AG04449 (cell line): ENCODE measurements around the gene SH3PXD2A.

Source experiments
- CTCF ChIA-PET: fragments of 350-600 bp; formaldehyde crosslinking; extraction: SDS; loops from one replicate; lab custom pipeline; 2021; ENCODE audit warnings: antibody characterized with exemption; lab: Yijun Ruan, JAX
- POLR2A ChIA-PET: fragments of 400-600, 350-600 bp; formaldehyde crosslinking; extraction: SDS; loops from one replicate; lab custom pipeline; 2020; ENCODE audit warnings: antibody characterized with exemption, inconsistent platforms; lab: Yijun Ruan, JAX
- DNase-seq: peaks from one replicate; pipeline ENCODE4 v3.0.0-alpha.2; 2010; ENCODE audit warnings: low read depth, low spot score
- H3K4me3 ChIP-seq: 2 replicates; pipeline ENCODE4 v1.5.1; 2011; ENCODE audit warnings: low read depth, mild to moderate bottlenecking, control low read depth, low read length
- CTCF ChIP-seq: IDR thresholded peaks from one replicate; pipeline ENCODE4 v1.5.1; 2011; ENCODE audit warnings: mild to moderate bottlenecking, moderate library complexity, low read length, control low read depth, inconsistent platforms; ENCODE audit not compliant: insufficient read depth; ENCODE audit errors: missing control alignments

The SH3PXD2A gene

DNA sequence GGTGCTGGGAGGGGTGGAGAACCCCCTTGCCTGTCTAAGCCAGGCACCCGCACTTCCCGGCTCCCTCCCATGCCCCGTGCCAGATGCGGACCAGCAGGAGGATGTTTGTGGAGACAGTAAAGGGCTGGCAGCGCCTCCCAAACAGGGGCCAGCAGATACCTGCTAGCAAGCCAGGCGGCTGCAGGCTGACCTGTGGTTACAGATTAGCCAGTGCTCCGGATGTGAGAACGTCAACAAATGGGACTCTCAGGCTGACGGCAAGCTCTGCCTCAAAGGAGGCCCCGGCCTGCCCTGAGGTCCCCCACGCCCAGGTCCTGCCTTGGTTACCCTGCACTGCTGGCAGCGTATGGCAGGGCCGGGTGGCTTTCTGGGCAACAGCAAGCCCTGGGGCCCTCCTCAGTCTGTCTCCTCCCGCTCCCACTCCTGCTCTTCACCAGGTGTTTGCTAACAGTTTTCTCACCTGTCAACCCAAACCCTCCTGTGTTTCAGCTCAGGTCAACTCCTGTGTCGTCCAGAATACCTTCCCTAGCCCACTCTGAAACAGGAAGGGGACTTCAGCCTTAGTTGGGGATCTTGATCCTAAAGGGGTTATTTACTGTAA is 276.5 kb downstream of the SH3PXD2A start:
- no peak for DNase-seq
- no peak overlapping the region for H3K4me3 ChIP-seq
- CTCF ChIA-PET, result no interaction called here
- TF ChIP-seq CTCF, result no peak
- POLR2A ChIA-PET, result no interaction called here

DNA sequence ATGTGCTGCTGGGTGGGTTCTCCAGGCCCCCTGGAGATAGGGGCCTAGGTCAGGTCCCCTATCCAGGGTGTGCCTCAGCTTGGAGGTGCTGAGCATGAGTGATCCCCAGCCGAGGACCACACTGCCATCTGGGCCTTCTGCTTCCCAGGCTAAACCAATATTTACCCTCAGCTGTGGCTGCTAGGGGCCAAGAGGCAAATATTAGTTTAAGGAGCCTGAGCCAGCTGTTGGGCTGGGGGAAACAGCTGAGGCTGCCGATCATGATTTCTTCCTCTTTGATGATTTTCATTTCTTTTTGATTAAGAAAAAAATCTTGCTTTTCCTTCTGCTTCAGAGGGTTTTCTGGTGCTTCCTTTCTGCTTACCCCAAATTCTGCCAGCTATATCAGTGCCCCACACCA is 278.5 kb downstream of the SH3PXD2A start:
- H3K4me3 ChIP-seq, result no peak overlapping the region
- ChIA-PET CTCF (interaction anchor here (0.7 to 3.2 kb wide), 5 partner anchors 11 to 161 kb away, joined by 3 to 10 read pairs (median 5); no protein-coding TSS in a partner anchor), POLR2A (no interaction called here)
- TF ChIP-seq CTCF, result no peak
- DNase-seq, result no peak

GRCh38 chr10:103576076-103576471 is 279.3 kb downstream of the SH3PXD2A start:
- ChIA-PET POLR2A (no interaction called here), CTCF (interaction anchor here (0.7 to 3.2 kb wide), 5 partner anchors 11 to 23 kb away, joined by 3 to 10 read pairs (median 5); no protein-coding TSS in a partner anchor)
- no peak overlapping the region for H3K4me3 ChIP-seq
- no peak for TF ChIP-seq CTCF
- no peak for DNase-seq

DNA sequence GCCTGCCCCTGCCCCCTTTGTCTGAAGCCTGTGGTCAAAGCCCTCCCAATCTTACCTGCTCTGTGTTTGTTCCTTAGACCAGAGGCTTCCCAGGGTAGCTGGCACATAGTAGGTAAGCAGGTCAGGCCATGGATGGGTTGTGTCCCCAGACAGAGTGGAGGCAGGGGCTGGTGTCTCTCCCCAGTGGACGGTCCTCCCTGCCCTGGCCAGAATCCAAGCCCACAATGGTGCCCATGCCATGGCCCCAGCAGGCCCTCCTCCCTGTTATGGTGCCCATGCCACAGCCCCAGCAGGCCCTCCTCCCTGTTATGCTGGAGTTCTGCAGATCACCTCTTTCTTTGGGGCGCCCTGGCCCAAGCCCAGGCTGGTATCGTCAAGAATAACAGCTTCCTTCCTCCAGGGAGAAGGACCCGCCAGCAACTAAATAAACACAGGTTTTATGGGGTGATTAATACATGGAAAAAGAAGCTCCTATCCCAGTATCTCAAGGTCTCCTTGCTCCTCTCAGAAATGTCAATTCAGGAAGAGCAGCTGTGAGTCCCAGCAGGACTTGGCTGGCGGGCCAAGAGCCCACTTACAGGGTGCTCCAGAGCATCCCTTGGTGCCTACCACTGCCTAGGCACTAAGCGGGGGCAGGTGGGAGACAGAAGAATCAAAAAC is 279.8 kb downstream of the SH3PXD2A start:
- no peak overlapping the region for H3K4me3 ChIP-seq
- ChIA-PET POLR2A (no interaction called here), CTCF (interaction anchor here (0.7 to 3.2 kb wide), 4 partner anchors 10 to 23 kb away, joined by 3 to 10 read pairs (median 4); no protein-coding TSS in a partner anchor)
- DNase-seq, result no peak
- no peak for TF ChIP-seq CTCF

DNA sequence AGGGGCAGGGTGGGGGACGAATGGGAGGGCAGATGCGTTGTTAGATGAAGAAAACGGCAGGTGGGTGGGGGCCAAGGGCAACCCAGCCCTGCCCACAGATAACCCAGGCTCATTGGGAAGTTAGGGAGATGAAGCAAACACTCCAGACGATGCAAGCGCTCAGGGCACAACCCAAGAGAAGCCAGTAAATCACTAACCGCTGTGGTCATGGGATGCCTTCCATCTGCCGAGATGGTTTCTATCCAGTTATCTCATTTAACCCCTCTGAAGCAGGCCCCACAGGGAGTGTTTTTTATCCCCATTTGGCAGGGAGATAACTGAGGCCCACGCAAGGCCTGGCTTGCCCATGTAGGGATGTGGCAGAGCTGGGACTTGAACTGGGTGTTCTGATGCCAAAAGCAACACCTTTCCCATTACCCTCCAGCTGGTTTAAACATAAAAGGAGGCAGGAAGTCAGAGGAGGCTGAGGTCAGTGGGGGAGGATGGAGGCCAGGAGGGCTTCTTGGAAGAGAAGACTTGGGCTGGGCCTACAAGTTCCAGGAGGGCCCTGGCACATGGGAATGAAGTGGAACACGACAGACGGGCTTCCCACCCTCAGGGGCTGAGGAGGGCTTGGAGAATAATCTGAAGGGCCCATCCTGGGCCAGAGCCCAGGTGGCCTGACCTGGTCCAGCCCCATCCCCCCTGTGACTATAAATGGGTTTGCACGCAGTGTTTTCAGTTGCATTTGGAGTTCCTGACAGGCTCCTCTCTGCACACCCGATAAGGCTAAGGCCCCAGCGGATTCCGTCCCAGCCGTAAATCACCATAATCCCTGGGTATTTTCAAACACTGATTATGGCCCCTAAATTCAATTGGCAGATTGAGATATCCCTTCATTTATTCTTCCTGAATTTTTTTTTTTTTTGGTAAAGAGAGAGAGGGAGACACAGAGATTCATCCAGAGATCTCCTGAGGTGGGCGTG is 281.0 kb downstream of the SH3PXD2A start:
- DNase-seq, result no peak
- ChIA-PET CTCF (no interaction called here), POLR2A (no interaction called here)
- no peak for TF ChIP-seq CTCF
- H3K4me3 ChIP-seq, result no peak overlapping the region
